Measurements from ENCODE around the gene CAND1. TPM values are rescaled to one million over a fixed set of nuclear protein-coding genes. Genes with fewer than 3 reads are reported as not detected.
"Not testable (repeated sequence)": the region's sequence is repeated elsewhere in the genome, so short reads cannot be mapped to it uniquely, and the experiment has no call there.

The CAND1 gene
- total RNA-seq, 1 experiment from 2014 or later = 135 TPM

DNA sequence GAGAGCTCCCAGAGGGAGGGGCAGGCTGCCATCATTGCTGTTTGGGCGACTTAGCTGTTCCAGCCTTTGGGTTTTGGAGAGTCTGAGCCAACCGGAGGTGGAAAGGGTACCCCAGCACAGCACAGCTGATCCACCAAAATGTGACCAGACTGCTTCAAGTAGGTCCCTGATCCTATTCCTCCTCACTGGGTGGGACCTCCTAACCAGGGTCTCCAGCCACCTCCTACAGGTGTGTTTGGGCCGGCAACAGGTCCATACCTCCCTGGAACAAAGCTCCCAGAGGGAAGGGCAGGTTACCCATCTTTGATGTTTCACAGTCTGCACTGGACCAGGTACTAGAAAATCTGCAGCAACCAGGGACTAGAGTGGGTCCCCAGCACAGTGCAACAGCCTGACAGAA is 53.8 kb downstream of the CAND1 start:
- DNase-seq (ENCODE audit: low read depth) = no peak
- in situ Hi-C loops (cut with HindIII; ENCODE audit: low pct_unique_long_range_greater_than_20kb, low sequenced_read_pairs) = no loop called here

DNA sequence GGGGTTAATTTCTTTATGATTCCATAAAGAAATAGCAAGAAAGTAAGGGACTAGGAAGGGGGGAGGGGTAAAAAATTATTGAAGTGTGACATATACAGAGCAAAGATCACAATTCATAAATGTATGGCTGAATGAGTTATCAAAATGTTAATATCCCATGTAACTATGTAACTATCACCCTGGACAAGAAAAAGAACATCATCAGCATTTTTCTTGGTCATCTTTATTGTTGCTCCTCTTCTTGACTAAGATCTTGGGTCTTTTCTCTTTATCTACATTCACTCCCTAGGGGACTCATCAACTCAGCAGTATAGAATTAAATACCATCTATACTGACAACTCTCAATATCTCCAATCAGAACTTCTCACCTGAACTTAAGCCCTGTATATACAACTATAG is 57.5 kb downstream of the CAND1 start:
- in situ Hi-C loops (cut with HindIII; ENCODE audit: low pct_unique_long_range_greater_than_20kb, low sequenced_read_pairs) = no loop called here
- no peak for DNase-seq (ENCODE audit: low read depth)

DNA sequence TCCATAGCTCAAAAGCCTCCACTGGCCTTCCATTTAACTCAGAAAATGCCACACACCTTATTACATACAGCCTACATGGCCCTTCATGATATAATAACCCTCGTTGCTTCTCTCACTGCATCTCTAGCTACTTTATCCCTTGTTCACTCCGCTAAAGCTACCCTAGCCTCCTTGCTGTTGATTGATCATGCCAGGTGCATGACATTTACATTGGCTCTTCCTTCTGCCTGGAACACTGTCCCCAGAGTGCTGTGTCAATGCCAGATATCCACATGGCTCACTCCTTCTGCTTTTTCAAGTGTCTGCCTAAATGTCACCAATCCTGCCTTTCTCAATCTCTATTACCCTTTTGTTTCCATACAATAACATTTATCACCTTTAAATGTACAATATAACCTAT is 58.3 kb downstream of the CAND1 start:
- DNase-seq (ENCODE audit: low read depth) = no peak

DNA sequence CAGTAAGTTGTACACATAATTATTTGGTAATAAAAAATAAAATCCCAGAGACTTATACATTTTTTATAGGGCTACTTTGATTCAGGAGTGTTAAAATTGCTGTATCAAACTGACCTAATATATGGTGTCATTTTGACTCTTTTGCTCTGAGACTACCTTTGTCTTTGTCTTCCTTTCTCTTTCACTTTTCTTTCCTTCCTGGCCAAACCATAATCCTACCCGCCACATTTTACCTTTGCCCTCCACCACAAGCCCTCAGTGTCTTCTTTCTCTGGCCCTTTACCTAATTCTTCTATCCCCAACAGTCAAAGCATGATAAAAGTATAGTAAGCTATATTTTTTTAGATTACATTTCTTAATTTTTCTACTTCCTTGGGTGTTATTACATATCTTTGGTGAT is 62.0 kb downstream of the CAND1 start:
- in situ Hi-C loops (cut with HindIII; ENCODE audit: low pct_unique_long_range_greater_than_20kb, low sequenced_read_pairs) = no loop called here
- no peak for DNase-seq (ENCODE audit: low read depth)

More for the DNA sequence above, 58.3 kb downstream of the CAND1 start:
- in situ Hi-C loops (cut with HindIII; ENCODE audit: low pct_unique_long_range_greater_than_20kb, low sequenced_read_pairs) = no loop called here

DNA sequence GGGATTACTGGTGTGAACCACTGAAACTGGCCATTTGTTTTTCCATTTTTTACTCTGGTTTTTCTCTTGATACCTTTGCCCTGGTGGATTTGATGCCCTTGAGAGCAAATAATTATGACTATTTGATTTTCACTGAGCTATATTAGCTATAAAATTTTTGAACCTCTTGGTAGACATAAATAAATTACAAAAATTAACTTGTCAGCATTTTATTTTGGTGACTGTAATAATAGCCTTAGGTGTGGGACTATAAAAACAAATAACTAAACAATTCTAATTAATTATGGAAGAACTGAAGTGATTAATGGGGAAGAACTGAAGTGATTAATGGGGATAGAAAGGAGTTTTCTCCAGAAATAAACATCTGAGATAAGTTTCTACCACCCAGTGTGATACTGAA is 62.7 kb downstream of the CAND1 start:
- in situ Hi-C loops (cut with HindIII; ENCODE audit: low pct_unique_long_range_greater_than_20kb, low sequenced_read_pairs) = no loop called here
- no peak for DNase-seq (ENCODE audit: low read depth)

DNA sequence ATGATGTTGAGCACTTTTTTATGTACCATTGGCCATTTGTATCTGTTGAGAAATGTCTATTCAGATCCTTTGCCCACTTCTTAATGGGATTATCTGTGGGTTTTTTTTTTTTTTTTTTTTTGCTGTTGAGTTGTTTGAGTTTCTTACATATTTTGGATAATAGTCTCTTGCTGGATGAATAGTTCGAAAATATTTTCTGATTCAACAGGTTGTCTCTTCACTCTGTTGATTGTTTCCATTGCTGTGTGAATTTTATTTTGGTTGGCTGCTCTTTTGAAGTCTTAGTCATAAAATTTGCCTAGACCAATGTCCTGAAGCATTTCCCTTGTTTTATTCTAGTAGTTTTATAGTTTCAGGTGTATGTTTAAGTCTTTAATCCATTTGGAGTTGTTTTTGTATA is 64.5 kb downstream of the CAND1 start:
- in situ Hi-C loops (cut with HindIII; ENCODE audit: low pct_unique_long_range_greater_than_20kb, low sequenced_read_pairs) = no loop called here

DNA sequence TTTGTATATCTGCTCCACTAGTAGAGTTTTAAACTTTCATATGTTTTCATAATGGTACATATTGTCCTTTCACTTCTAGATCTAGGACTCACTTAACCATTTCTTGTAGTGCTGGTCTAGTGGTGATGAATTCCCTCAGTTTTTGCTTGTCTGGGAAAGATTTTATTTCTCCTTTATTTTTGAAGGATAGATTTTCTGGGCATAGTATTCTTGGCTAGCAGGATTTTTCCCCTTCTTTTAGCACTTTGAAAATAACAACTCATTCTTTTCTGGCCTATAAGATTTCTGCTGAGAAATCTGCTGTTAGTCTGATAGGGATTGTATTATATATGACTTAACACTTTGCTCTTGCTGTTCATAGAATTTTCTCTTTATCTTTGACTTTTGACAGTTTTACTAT is 69.3 kb downstream of the CAND1 start:
- in situ Hi-C loops (cut with HindIII; ENCODE audit: low pct_unique_long_range_greater_than_20kb, low sequenced_read_pairs) = no loop called here
- DNase-seq (ENCODE audit: low read depth) = no peak

More for the DNA sequence above, 64.5 kb downstream of the CAND1 start:
- peak; percentile 62 for DNase-seq (ENCODE audit: low read depth)

DNA sequence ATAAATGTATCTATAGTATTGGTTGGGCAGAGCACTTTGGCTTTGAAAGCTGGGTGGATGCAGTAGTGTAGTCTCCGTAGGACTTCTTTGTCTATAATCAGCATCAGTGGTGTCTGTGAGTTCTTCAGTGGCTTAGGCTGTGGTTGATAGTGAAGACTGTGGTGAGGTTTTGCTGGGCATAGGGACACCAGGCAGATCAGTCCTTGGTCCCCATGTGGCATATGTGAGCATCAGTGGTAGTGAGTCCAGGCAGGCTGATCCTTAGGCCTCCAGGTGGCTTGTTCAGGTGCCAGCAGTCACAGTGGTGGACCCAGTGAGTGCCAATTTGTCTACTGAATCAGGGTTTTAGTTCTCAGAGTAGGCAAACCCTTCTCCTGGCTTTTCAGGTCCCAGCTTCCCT is 70.4 kb downstream of the CAND1 start:
- no peak for DNase-seq (ENCODE audit: low read depth)
- in situ Hi-C loops (cut with HindIII; ENCODE audit: low pct_unique_long_range_greater_than_20kb, low sequenced_read_pairs) = no loop called here

DNA sequence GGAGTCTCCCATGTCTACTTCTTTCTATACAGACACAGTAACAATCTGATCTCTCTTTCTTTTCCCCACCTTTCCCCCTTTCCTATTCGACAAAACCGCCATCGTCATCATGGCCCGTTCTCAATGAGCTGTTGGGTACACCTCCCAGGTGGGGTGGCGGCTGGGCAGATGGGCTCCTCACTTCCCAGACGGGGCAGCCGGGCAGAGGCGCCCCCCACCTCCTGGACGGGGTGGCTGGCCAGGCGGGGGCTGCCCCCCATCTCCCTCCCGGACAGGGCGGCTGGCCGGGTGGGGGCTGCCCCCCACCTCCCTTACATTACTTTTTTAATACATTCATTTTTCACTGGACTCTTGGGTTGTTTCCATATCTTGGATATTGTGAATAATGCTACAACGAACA is 71.9 kb downstream of the CAND1 start:
- in situ Hi-C loops (cut with HindIII; ENCODE audit: low pct_unique_long_range_greater_than_20kb, low sequenced_read_pairs); DNase-seq (ENCODE audit: low read depth): not testable (repeated sequence)

DNA sequence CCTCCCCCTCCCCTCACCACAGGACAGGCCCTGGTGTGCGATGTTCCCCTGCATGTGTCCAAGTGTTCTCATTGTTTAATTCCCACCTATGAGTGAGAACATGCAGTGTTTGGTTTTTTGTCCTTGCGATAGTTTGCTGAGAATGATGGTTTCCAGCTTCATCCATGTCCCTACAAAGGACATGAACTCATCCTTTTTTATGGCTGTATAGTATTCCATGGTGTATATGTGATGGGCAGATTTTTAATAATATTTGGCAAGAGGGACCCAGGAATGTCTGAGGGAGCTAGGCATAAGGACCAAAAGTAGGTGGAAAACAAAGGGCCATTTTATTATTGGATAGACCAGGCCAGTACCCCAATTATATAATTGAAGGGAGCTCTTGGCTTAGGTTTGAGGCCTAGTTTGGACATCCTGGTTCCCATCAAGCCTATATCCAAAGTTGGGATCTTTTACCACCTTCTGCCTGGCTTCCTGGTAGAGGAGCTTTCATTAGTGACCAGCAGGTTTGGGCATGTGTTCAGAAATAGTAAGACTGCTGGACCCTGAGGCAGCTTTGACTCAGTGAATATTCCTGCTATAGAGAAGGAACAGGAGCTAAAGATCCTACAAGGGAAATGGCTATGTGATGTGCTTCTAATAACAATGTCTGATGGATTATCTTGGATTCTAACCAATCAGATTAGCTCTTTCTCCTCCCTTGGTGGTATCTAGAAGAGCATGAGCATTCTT is 76.0 kb downstream of the CAND1 start:
- no peak for DNase-seq (ENCODE audit: low read depth)
- in situ Hi-C loops (cut with HindIII; ENCODE audit: low pct_unique_long_range_greater_than_20kb, low sequenced_read_pairs) = no loop called here

DNA sequence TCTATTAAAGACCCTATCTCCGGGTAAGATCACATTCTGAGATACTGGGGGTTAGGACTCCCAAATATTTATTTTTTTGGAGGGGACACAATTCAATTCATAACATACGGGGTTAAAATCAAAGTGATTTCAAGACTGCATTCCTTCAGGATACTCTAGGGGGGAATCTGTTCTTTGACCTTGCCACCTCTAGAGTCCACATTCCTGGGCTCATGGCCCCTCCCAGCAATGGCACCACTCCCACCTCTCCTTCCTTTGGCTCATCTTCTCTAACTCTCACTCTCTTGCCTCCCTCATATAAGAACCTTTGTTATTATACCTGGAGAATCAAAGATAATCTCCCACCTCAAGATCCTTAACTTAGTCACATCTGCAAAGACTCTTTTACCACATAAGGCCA is 79.5 kb downstream of the CAND1 start:
- in situ Hi-C loops (cut with HindIII; ENCODE audit: low pct_unique_long_range_greater_than_20kb, low sequenced_read_pairs) = no loop called here
- DNase-seq (ENCODE audit: low read depth) = no peak

DNA sequence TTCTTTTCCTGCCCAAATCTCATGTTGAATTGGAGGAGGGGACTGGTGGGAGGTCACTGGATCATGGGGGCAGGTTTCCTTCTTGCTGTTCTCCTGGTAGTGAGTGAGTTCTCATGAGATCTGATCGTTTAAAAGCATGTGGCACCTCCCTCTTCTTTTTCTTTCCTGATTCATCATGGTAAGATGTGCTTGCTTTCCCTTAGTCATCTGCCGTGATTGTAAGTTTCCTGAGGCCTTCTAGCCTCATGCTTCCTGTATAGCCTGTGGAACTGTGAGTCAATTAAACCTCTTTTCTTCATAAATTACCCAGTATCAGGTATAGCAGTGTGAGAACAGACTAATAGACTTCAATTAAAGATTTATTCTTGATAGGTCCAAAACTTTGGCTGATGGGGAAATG is 83.5 kb downstream of the CAND1 start:
- in situ Hi-C loops (cut with HindIII; ENCODE audit: low pct_unique_long_range_greater_than_20kb, low sequenced_read_pairs) = no loop called here

DNA sequence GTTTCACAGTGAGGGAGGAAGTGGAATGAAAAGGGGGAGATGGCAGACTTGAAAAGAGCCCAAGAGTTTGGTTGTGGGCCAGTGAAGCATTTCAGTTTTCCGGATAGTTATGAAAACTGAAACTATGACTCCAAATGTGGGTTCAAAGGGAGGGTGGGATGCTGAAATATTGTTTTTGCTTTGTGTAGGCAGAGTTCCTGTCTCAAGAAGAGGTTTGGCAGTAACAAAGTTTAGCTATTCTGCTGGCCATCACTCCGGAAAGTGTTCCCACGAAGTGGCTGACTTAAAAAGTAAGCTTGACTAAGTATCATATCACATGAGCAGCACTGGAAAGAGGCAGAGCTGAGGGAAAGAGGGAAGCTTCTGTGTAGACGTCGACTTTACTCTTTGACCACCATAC is 85.2 kb downstream of the CAND1 start:
- in situ Hi-C loops (cut with HindIII; ENCODE audit: low pct_unique_long_range_greater_than_20kb, low sequenced_read_pairs) = no loop called here
- DNase-seq (ENCODE audit: low read depth) = no peak

More for the DNA sequence above, 83.5 kb downstream of the CAND1 start:
- no peak for DNase-seq (ENCODE audit: low read depth)

DNA sequence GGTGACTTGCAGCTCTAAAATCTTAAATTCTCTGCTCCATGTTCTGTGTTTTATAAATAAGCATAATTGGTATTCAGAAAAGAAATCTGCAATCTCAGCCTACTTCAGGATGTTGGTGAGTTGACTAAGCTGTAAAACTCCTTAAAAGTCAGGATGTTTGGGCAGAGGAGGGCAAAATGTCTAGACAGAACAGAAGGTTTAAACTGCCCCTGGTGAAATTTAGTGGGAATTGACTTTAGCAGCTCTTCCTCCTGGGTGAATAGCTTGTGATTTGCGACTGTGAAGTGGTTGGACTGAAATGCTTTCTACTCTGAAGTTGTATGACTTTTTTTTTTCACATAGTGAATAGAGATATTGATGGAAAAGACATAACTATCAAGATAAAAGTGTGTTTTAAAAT is 85.8 kb downstream of the CAND1 start:
- in situ Hi-C loops (cut with HindIII; ENCODE audit: low pct_unique_long_range_greater_than_20kb, low sequenced_read_pairs) = no loop called here
- DNase-seq (ENCODE audit: low read depth) = no peak

DNA sequence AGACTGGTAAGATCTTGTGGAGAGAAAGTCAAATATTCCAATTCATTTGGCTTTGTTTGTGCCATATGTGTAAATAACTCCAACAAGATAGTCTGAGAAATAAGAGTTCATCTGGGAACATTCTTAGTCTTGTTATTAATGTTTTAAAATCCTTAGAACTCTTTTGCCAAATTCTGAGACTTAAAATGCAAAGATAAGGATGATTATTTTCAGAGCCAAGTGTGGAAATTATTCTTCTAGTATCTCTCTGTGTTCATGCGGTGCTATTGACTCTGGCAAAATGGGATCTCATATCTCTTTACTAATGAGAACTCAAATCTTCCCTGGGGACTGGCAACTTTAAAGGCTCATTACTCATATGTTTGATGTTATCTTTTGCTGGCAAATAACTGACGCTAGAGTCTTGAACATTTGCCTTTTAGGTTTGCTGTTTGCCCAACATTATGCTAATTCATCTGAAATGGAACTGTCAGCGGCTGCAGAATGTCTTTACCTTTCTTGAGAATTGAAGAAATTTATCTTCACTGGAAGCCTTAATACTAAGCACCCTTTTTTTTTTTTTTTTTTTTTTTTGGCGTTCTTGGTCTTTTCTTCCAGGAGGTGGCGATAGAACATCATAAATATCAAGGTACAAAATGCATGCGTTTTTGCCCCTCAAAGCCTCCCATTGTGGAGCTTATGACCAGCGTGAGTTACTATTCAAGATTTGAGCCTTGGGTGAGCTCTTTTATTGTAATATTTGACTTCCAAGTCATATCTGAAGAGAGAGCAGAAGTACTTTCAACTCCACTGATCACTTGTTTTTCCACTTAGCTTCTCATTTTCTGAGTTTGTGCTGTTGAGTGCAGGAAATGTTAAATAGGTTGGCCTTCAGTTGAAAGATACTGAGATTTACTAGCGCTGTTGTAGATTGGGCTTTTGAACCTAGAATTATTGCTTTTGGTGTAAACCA is 86.5 kb downstream of the CAND1 start:
- peak; percentile 79 for DNase-seq (ENCODE audit: low read depth)

DNA sequence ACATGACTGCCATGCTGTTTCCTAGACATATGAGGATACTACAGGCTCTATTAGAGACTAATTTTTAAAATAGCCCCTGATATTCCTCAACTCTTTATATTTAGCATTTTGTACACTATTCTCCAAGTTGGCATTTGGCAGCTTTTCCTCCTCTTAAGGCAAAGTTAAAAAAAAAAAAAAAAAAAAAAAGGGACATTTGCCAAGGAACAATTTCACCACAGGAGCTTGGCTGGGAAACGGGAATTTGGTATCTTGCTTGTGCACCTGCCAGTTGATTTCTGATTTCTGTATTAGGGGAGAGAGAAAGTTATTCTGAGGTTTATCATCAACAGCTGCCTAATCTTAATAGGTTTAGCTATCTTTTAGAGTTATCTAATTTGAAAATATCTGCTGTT is 87.2 kb downstream of the CAND1 start:
- in situ Hi-C loops (cut with HindIII; ENCODE audit: low pct_unique_long_range_greater_than_20kb, low sequenced_read_pairs) = no loop called here
- no peak for DNase-seq (ENCODE audit: low read depth)

More for the DNA sequence above, 86.5 kb downstream of the CAND1 start:
- in situ Hi-C loops (cut with HindIII; ENCODE audit: low pct_unique_long_range_greater_than_20kb, low sequenced_read_pairs) = no loop called here

DNA sequence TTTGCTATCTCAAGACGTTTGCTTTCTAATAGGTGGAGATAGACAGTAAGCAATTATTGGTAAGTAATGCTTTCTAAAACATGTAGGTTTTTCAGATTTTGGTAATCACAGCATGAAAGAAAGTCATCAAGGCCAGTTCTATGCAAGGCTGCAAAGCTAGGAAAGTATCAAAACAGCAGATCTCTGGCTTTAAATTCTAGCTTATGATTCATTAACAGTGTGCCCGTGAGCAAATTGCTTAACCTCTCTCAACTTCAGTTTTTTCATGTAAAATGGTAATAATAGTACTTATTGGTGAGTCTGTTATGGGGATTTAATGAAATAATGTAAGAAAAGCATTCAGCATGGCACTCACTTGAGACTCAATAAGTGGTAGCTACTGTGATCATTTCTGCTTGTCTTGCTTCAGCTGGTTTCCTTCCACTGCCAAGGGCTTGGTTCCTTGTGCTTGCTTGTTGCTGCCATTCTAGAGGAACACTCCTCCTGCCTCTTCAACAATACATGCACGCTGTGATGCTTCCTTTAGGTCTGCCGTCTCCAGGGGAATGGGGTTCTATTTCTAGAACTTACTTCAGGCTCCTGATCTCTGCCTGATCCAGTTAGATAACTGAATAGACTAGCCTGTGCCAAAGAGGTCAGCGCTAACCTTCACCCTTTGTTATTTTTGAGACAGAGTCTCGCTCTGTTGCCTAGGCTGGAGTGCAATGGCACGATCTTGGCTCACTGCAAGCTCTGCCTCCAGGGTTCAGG is 88.4 kb downstream of the CAND1 start:
- in situ Hi-C loops (cut with HindIII; ENCODE audit: low pct_unique_long_range_greater_than_20kb, low sequenced_read_pairs) = no loop called here
- no peak for DNase-seq (ENCODE audit: low read depth)

DNA sequence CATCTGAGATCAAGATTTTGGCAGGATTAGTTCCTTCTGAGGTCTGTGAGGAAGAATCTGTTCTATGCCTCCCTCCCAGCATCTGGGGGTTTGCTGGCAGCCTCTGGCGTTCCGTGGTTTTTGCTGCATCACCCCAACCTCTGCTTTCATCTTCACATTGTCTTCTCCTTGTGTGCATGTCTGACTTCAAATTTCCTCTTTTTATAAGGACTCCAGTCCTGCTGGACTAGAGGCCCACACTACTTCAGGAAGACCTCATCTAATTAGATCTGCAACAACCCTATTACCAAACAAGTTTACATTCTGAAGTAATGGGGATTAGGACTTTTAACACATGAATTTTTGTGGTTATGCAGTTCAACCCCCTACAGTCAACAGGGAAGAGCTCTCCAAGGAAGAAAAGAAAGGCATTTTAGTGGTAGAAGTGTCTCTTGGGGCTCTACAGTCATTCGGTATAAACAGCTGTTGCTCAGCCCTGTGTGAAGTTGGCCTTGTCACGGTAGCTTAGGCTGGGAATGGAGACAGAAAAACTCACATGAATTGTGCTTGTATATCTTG is 89.7 kb downstream of the CAND1 start:
- no peak for DNase-seq (ENCODE audit: low read depth)
- in situ Hi-C loops (cut with HindIII; ENCODE audit: low pct_unique_long_range_greater_than_20kb, low sequenced_read_pairs) = no loop called here

Measured in Caki2 (cell line).